PC-9 (cell line): ENCODE data around the gene SIM2. TPM values are rescaled to one million over a fixed set of nuclear protein-coding genes. Genes with fewer than 3 reads are reported as not detected.

Experiments used
- BruUV-seq: library from RNA; stranded (reverse); fragments of 400-500 nt; replicated peaks from 2 replicates; lab custom pipeline; 2021; lab: Mats Ljungman, UMichigan
- CTCF ChIA-PET: fragments of 300-600 bp; sonication (Branson Sonifier 250); formaldehyde crosslinking; loops from one replicate; lab custom pipeline; 2022; ENCODE audit warnings: antibody characterized with exemption; lab: Charles Lee
- POLR2A ChIA-PET: fragments of 300-600 bp; sonication (Branson Sonifier 250); formaldehyde crosslinking; loops from one replicate; lab custom pipeline; 2022; ENCODE audit warnings: antibody characterized with exemption; ENCODE audit not compliant: unreplicated experiment; lab: Charles Lee
- DNase-seq, 2 experiments: peaks; one replicate each; pipeline versions ENCODE4 v3.0.0 to v3.0.0-alpha.2; 2015 to 2022; ENCODE audit warnings: mixed read lengths in 1 of 2
- H2AFZ ChIP-seq: fragments of 200-600 bp; sonication (generic); 2 replicates; pipeline ENCODE4 v1.8.1; 2017; ENCODE audit warnings: antibody characterized with exemption
- H3F3A ChIP-seq: fragments of 200-600 bp; sonication (generic); 2 replicates; pipeline ENCODE4 v1.8.1; 2017; ENCODE audit warnings: antibody characterized with exemption, mild to moderate bottlenecking, low read depth; ENCODE audit not compliant: insufficient read depth
- H3K27ac ChIP-seq: fragments of 200-600 bp; sonication (generic); 2 replicates; pipeline ENCODE4 v1.6.1; 2016; ENCODE audit warnings: mixed run types
- H3K27me3 ChIP-seq: fragments of 200-600 bp; sonication (generic); 2 replicates; pipeline ENCODE4 v1.6.1; 2016; ENCODE audit warnings: low read depth, mixed run types; ENCODE audit not compliant: insufficient read depth
- H3K36me3 ChIP-seq: fragments of 200-600 bp; sonication (generic); 2 replicates; pipeline ENCODE4 v1.6.1; 2016; ENCODE audit warnings: low read depth, mixed run types
- H3K4me1 ChIP-seq: fragments of 200-600 bp; sonication (generic); replicated peaks from 2 replicates; pipeline ENCODE4 v1.6.1; 2016; ENCODE audit warnings: mixed run types; ENCODE audit not compliant: insufficient read depth
- H3K4me2 ChIP-seq: fragments of 200-600 bp; sonication (generic); 2 replicates; pipeline ENCODE4 v1.6.1; 2017; ENCODE audit warnings: mixed run types
- H3K4me3 ChIP-seq: fragments of 200-600 bp; sonication (generic); 2 replicates; pipeline ENCODE4 v1.6.1; 2016; ENCODE audit warnings: mixed run types
- H3K79me2 ChIP-seq: fragments of 200-600 bp; sonication (generic); 2 replicates; pipeline ENCODE4 v1.6.1; 2017; ENCODE audit warnings: low read depth, mixed run types
- H3K9me2 ChIP-seq: fragments of 200-600 bp; sonication (generic); 2 replicates; pipeline ENCODE4 v1.8.1; 2017; ENCODE audit warnings: mild to moderate bottlenecking; ENCODE audit not compliant: insufficient read depth
- H3K9me3 ChIP-seq: fragments of 200-600 bp; sonication (generic); 2 replicates; pipeline ENCODE4 v1.8.1; 2016; ENCODE audit warnings: low read depth; ENCODE audit not compliant: insufficient read depth
- H4K20me1 ChIP-seq: fragments of 200-600 bp; sonication (generic); 2 replicates; pipeline ENCODE4 v1.8.1; 2017; ENCODE audit not compliant: insufficient read depth
- EZH2 ChIP-seq: fragments of 200-600 bp; sonication (generic); IDR thresholded peaks from 2 replicates; pipeline ENCODE4 v1.8.0; 2017; ENCODE audit warnings: antibody characterized with exemption, low read depth
- intact Hi-C: fragments of 100-400 bp; cut with micrococcal nuclease; formaldehyde crosslinking; loops from one replicate; pipeline ENCODE4 v1.10.0; 2022; ENCODE audit not compliant: unreplicated experiment
- total RNA-seq: library from RNA; stranded (reverse); gene quantifications from 2 replicates; pipeline ENCODE4 v1.2.3, GENCODE V29; 2021
- TF ChIP-seq, protein P1 (sequence below): fragments of 200-600 bp; sonication (generic); conservative IDR thresholded peaks from 2 replicates; pipeline ENCODE4 v1.6.1; 2017; ENCODE audit warnings: mixed run types, antibody characterized with exemption, mild to moderate bottlenecking, moderate library complexity

The SIM2 gene
- total RNA-seq, 1 experiment from 2014 or later, result 18.5 TPM

- Histone ChIP-seq H3K4me1 (no peaks in the 10 kb centered on the region), H3K4me2 (no peak overlapping the region), H3K4me3 (no peak overlapping the region), H2AFZ (no peak overlapping the region), H3K36me3 (no peaks in the 10 kb centered on the region), H3K9me3 (no peaks in the 10 kb centered on the region), H3K79me2 (no peaks in the 10 kb centered on the region), H3K27me3 (no peaks in the 10 kb centered on the region), H3F3A (no peaks in the 10 kb centered on the region; the same call in 1 of the 2 replicates), H3K27ac (no peak overlapping the region), H4K20me1 (no peaks in the 10 kb centered on the region), H3K9me2 (no peaks in the 10 kb centered on the region)
- no TSS peak for BruUV-seq
- ChIA-PET CTCF (no interaction called here), POLR2A (no interaction called here)
- no peak for DNase-seq
- intact Hi-C loops, result no loop called here
- TF ChIP-seq EZH2, result no peak
- TF ChIP-seq, protein P1, sequence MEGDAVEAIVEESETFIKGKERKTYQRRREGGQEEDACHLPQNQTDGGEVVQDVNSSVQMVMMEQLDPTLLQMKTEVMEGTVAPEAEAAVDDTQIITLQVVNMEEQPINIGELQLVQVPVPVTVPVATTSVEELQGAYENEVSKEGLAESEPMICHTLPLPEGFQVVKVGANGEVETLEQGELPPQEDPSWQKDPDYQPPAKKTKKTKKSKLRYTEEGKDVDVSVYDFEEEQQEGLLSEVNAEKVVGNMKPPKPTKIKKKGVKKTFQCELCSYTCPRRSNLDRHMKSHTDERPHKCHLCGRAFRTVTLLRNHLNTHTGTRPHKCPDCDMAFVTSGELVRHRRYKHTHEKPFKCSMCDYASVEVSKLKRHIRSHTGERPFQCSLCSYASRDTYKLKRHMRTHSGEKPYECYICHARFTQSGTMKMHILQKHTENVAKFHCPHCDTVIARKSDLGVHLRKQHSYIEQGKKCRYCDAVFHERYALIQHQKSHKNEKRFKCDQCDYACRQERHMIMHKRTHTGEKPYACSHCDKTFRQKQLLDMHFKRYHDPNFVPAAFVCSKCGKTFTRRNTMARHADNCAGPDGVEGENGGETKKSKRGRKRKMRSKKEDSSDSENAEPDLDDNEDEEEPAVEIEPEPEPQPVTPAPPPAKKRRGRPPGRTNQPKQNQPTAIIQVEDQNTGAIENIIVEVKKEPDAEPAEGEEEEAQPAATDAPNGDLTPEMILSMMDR, result no peak
These were observed 36.2 kb downstream of the SIM2 start for GRCh38 chr21:36735201-36735515.

DNA sequence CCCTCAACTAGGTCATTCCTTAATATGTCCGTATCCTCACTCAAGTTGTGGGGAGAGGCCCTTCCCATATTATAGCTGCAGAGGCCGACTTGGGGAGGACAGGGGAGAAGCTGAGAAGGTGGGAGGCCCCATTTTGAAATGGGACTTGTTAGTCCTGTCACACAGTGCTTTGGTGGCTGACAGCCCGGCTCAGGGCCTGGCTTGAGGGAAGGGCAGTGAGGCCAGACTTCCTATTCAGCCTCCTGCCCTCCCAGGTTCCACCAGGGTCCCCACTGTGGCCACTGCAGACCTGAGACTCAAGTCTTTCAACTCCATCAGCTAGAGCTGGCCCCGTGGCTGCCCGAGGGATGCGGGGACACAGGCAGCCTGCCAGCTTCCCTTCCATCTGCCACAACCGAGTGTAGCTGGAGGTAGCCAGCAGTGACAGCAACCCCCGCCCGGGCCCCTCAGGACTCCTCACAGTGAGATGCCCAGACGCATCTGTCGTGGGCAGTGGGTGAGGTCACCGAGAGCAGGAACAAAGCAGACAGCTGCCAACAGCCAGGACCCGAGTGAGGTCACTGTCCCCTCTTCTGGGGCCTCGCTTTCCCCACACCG, 36.9 kb downstream of the SIM2 start:
- Histone ChIP-seq H3K79me2 (no peaks in the 10 kb centered on the region), H3K4me3 (no peak overlapping the region), H4K20me1 (no peaks in the 10 kb centered on the region), H3K27ac (no peak overlapping the region), H3K9me2 (no peaks in the 10 kb centered on the region), H2AFZ (no peak overlapping the region), H3K4me1 (no peaks in the 10 kb centered on the region), H3K4me2 (no peak overlapping the region), H3F3A (no peaks in the 10 kb centered on the region; the same call in 1 of the 2 replicates), H3K9me3 (no peaks in the 10 kb centered on the region), H3K27me3 (no peaks in the 10 kb centered on the region), H3K36me3 (no peaks in the 10 kb centered on the region)
- ChIA-PET POLR2A (no interaction called here), CTCF (no interaction called here)
- no TSS peak for BruUV-seq
- TF ChIP-seq, protein P1, result no peak
- TF ChIP-seq EZH2, result no peak
- no peak for DNase-seq
- intact Hi-C loops, result no loop called here

GRCh38 chr21:36738489-36739126, 39.7 kb downstream of the SIM2 start:
- Histone ChIP-seq H3K27me3 (no peaks in the 10 kb centered on the region), H3K79me2 (no peaks in the 10 kb centered on the region), H3F3A (no peaks in the 10 kb centered on the region; the same call in 1 of the 2 replicates), H3K36me3 (no peaks in the 10 kb centered on the region), H3K4me3 (no peak overlapping the region), H4K20me1 (no peaks in the 10 kb centered on the region), H3K9me2 (no peaks in the 10 kb centered on the region), H3K4me1 (no peaks in the 10 kb centered on the region), H3K27ac (no peak overlapping the region), H3K9me3 (no peaks in the 10 kb centered on the region), H3K4me2 (no peak overlapping the region), H2AFZ (no peak overlapping the region)
- TF ChIP-seq EZH2, result no peak
- TF ChIP-seq, protein P1, result no peak
- intact Hi-C loops, result no loop called here
- DNase-seq, result no peak
- CTCF ChIA-PET, result no interaction called here
- no TSS peak for BruUV-seq
- POLR2A ChIA-PET, result no interaction called here
